NCI-H2107 treated with DMSO at 0.1 percent for 48 hours (cell line): ENCODE measurements around the gene LMAN2L.

Source experiments
- DNase-seq: peaks from one replicate; lab custom pipeline; 2025; ENCODE audit not compliant: unreplicated experiment; lab: John Stamatoyannopoulos, UW

Gene LMAN2L

GRCh38 chr2:96739633-96740428 is at the start of gene LMAN2L:
TSS of gene LMAN2L (minus strand) at chr2:96740064. CDS start at chr2:96740040, 24 bp downstream.
- DNase-seq, result peak; percentile 93

- DNase-seq, result no peak
Measured at GRCh38 chr2:96789245-96789617, 49.4 kb upstream of the LMAN2L start.

GRCh38 chr2:96788442-96789244 is 48.8 kb upstream of the LMAN2L start:
- no peak for DNase-seq

DNA sequence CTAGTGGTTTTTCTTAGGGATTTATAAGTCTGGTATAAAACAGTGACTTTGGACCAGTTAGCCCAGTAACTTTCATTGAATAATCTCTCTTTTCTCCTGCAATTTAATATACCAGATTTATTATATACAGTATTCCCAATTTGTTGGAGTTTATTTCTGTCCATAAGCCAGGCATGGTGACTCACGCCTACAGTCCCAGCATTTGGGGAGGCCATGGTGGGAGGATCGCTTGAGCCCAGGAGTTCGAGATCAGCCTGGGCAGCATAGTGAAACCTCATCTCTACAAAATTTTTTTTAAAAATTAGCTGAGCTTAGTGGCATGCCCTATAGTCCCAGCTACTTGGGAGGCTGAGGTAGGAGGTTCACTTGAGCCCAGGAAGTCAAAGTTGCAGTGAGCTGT is 47.5 kb upstream of the LMAN2L start:
- no peak for DNase-seq

GRCh38 chr2:96783388-96783787 is 43.5 kb upstream of the LMAN2L start:
- DNase-seq, result no peak

GRCh38 chr2:96775160-96775559 is 35.3 kb upstream of the LMAN2L start:
- no peak for DNase-seq

GRCh38 chr2:96773922-96774321 is 34.1 kb upstream of the LMAN2L start:
- peak; percentile 71 for DNase-seq

GRCh38 chr2:96772903-96773671 is 33.2 kb upstream of the LMAN2L start:
- DNase-seq, result no peak

DNA sequence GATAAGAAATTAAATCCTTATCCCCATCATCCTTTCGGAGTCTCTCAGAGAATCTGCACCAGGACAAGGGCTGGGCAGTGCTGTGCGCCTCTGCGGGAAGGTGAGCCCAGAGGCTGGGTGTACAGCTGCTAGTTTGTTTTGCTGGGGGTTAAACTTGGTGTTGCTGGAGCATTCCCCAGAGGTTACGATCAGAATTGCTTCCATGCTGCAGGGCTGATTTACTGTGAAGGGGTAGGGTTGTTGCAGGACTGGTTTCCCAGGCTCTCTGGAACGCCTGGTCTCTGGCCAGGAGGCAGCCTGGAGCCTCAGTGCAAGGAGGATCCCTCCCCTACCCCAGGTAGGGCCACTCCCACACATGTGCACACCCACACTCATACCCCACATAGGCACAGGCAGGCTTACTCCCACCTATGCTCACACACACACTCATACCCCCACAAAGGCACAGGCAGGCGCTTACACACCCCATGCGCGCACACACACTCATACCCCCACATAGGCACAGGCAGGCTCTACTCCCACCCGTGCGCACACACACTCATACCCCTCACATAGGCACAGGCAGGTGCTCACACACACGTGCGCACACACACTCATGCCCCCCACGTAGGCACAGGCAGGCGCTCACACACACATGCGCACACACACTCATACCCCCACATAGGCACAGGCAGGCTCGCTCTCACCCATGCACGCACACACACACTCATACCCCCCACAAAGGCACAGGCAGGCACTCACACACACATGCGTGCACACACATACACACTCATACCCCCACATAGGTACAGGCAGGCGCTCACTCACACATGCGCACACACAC is 32.1 kb upstream of the LMAN2L start:
- peak; percentile 69 for DNase-seq

GRCh38 chr2:96770442-96771202 is 30.8 kb upstream of the LMAN2L start:
- no peak for DNase-seq

DNA sequence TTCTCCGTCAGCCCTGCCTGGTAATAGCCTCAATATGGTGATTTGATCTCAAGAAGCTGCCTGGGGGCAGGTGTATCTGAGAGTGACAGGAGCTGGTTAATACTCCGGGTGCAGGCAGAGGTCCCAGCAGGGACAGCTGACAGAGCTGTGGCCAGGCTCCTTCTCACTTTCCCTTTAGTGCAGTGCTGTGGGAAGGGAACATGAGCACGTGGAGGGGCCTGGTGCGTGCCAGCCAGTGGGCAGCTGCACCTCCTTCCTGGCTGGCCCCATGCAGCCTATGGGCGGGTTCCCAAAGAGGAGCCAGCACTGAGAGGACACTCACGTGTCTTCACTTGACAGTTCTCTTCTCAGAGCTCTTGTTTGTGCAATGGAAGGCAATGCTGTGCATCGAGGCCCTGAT is 29.9 kb upstream of the LMAN2L start:
- DNase-seq, result no peak

- no peak for DNase-seq
Measured at GRCh38 chr2:96768083-96768561, 28.3 kb upstream of the LMAN2L start.

DNA sequence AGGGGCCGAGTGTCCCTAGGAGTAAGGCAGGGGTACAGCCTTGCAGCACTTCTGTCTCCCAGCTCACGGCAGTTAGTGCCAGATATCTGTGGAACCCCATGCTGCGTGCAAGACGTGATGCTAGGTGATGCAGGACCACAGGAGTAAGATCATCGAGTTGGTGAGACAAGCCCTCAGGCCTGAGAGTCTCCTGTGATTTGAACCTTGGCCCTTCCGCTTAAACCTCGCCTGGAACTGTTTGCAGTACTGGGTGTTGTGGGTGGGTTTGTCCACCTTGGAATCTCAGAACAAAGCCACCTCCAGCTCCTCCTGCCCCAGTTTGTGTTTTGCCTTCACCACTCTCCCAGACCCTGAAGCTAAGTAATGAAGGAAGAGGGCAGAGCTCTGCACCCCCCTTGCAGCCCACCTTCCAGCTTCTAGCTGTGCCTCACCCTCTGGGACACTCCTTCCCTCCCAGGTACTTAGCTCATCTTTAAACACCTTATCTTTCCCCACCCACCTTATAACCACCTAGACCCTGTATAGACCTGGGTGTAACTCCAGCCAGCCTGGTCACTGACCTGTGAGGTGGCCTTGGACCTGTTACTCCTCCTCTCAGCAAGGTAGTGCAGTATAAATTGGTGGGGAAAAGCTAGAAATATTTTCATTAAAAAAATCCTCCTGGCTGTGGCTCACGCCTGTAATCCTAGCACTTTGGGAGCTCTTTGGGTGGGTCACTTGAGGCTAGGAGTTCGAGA is 27.4 kb upstream of the LMAN2L start:
- no peak for DNase-seq

DNA sequence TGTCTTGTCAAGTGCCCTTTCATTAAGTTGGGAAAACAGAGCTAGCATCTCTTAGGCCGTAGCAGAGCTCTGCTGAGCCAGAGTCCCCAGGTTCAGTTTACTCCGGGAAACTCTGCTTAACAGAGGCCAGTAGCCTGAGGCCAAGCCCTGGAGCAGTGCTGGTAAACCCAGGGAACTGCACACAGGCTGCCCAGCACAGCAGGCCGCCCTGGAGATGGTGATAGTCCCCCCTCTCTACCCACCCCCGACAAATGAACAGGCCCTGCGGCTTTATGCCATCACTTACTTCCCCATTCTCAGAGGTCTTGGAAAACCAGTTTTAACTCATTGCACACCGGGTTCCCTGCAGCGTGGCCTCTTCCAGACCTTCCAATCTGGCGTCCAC is 24.4 kb upstream of the LMAN2L start:
- no peak for DNase-seq

GRCh38 chr2:96763511-96764252 is 23.8 kb upstream of the LMAN2L start:
- peak; percentile 68 for DNase-seq

- DNase-seq, result peak; percentile 58
Measured at GRCh38 chr2:96762529-96763311, 22.9 kb upstream of the LMAN2L start.

DNA sequence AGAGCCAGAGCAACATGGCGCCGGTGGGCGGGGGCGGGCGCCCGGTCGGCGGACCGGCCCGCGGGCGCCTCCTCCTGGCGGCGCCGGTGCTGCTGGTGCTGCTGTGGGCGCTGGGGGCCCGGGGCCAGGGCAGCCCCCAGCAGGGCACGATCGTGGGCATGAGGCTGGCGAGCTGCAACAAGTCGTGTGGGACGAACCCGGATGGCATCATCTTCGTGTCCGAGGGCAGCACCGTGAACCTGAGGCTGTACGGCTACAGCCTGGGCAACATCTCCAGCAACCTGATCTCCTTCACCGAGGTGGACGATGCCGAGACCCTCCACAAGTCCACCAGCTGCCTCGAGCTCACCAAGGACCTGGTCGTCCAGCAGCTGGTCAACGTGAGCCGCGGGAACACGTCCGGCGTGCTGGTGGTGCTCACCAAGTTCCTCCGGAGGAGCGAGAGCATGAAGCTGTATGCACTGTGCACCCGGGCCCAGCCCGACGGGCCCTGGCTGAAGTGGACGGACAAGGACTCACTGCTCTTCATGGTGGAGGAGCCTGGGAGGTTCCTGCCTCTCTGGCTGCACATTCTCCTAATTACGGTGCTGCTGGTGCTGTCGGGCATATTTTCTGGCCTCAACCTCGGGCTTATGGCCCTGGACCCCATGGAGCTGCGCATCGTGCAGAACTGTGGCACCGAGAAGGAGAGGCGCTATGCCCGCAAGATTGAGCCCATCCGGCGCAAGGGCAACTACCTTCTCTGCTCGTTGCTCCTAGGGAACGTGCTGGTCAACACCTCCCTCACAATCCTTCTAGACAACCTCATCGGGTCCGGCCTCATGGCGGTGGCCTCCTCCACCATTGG is 21.3 kb upstream of the LMAN2L start:
- DNase-seq, result no peak
